Peyer's patch (tissue), 4 donors: ENCODE data around the gene STAM.

Experiments used
- CTCF ChIP-seq, 6 experiments: fragments of 450-650 bp in 4 of 6; fragments of 200-600 bp in 2 of 6; sonication (generic) in 1 of 6; IDR thresholded peaks; one replicate each; pipeline ENCODE4 v1.5.1; 2017 to 2019; ENCODE audit warnings: antibody characterized with exemption in 6 of 6, mild to moderate bottlenecking in 3 of 6, moderate library complexity in 1 of 6
- POLR2A ChIP-seq, 2 donors: fragments of 450-650 bp; IDR thresholded peaks; one replicate each; pipeline ENCODE4 v1.5.1; 2017; ENCODE audit warnings: antibody characterized with exemption in 2 of 2, mild to moderate bottlenecking in 2 of 2, moderate library complexity in 2 of 2

- TF ChIP-seq CTCF (IDR thresholded peaks at IDR 0.05) (no peak), POLR2A (IDR thresholded peaks at IDR 0.05) (no peak)
These were observed 96.7 kb downstream of the STAM start for GRCh38 chr10:17740668-17741067.
